ENCODE measurements around the gene PPIE.
"Not testable (repeated sequence)": the region's sequence is repeated elsewhere in the genome, so short reads cannot be mapped to it uniquely, and the experiment has no call there.

The PPIE gene

GRCh38 chr1:39776400-39776713 lies 37.7 kb downstream of the PPIE start:
- no peak for DNase-seq (ENCODE audit: low read depth in 2 of 2)
- TF ChIP-seq CTCF (IDR thresholded peaks at IDR 0.05; ENCODE audit: low read depth, low read length): no peak
- no peak overlapping the region for H3K4me3 ChIP-seq (replicated peaks in 1 of 2; ENCODE audit: low read depth in 2 of 2, low read length in 2 of 2)

- TF ChIP-seq CTCF (IDR thresholded peaks at IDR 0.05; ENCODE audit: low read depth, low read length): no peak
- DNase-seq (ENCODE audit: low read depth in 2 of 2): no peak
- no peak overlapping the region for H3K4me3 ChIP-seq (replicated peaks in 1 of 2; ENCODE audit: low read depth in 2 of 2, low read length in 2 of 2)
These were observed 38.2 kb downstream of the PPIE start for GRCh38 chr1:39776886-39777285.

GRCh38 chr1:39777306-39777705 lies 38.6 kb downstream of the PPIE start:
- no peak for TF ChIP-seq CTCF (IDR thresholded peaks at IDR 0.05; ENCODE audit: low read depth, low read length)
- no peak overlapping the region for H3K4me3 ChIP-seq (replicated peaks in 1 of 2; ENCODE audit: low read depth in 2 of 2, low read length in 2 of 2)
- DNase-seq (ENCODE audit: low read depth in 2 of 2): no peak

- not testable (repeated sequence) for DNase-seq (ENCODE audit: low read depth in 2 of 2); H3K4me3 ChIP-seq (replicated peaks in 1 of 2; ENCODE audit: low read depth in 2 of 2, low read length in 2 of 2)
These were observed 39.2 kb downstream of the PPIE start for GRCh38 chr1:39777896-39778295.

- not testable (repeated sequence) for DNase-seq (ENCODE audit: low read depth in 2 of 2); H3K4me3 ChIP-seq (replicated peaks in 1 of 2; ENCODE audit: low read depth in 2 of 2, low read length in 2 of 2)
These were observed 39.9 kb downstream of the PPIE start for GRCh38 chr1:39778463-39779099.

GRCh38 chr1:39779137-39779536 lies 40.5 kb downstream of the PPIE start:
- TF ChIP-seq CTCF (IDR thresholded peaks at IDR 0.05; ENCODE audit: low read depth, low read length): no peak
- DNase-seq (ENCODE audit: low read depth in 2 of 2): no peak
- H3K4me3 ChIP-seq (replicated peaks in 1 of 2; ENCODE audit: low read depth in 2 of 2, low read length in 2 of 2): no peak overlapping the region

GRCh38 chr1:39779821-39780220 lies 41.1 kb downstream of the PPIE start:
- no peak for TF ChIP-seq CTCF (IDR thresholded peaks at IDR 0.05; ENCODE audit: low read depth, low read length)
- no peak for DNase-seq (ENCODE audit: low read depth in 2 of 2)

GRCh38 chr1:39781349-39781715 lies 42.6 kb downstream of the PPIE start:
- DNase-seq (ENCODE audit: low read depth in 2 of 2): no peak
- no peak for TF ChIP-seq CTCF (IDR thresholded peaks at IDR 0.05; ENCODE audit: low read depth, low read length)

More at GRCh38 chr1:39779821-39780220, 41.1 kb downstream of the PPIE start:
- H3K4me3 ChIP-seq (replicated peaks in 1 of 2; ENCODE audit: low read depth in 2 of 2, low read length in 2 of 2): no peak overlapping the region

More at GRCh38 chr1:39781349-39781715, 42.6 kb downstream of the PPIE start:
- no peak overlapping the region for H3K4me3 ChIP-seq (replicated peaks in 1 of 2; ENCODE audit: low read depth in 2 of 2, low read length in 2 of 2)

Measured in cardiac fibroblast (primary cell).